WERI-Rb-1 (cell line): ENCODE measurements around the gene VWA2.

Experiments
- DNase-seq: peaks from one replicate; pipeline ENCODE4 v3.0.0-alpha.2; 2020
- H3K27ac ChIP-seq: fragments of 250-450 bp; sonication (Bioruptor Pico); 2 replicates; pipeline ENCODE4 v1.5.1; 2020; ENCODE audit warnings: mild to moderate bottlenecking, moderate library complexity
- H3K27me3 ChIP-seq: fragments of 250-450 bp; sonication (Bioruptor Pico); 2 replicates; pipeline ENCODE4 v1.5.1; 2021; ENCODE audit warnings: mild to moderate bottlenecking, low read depth, moderate library complexity; ENCODE audit not compliant: insufficient read depth, severe bottlenecking
- H3K36me3 ChIP-seq: fragments of 250-450 bp; sonication (Bioruptor Pico); 2 replicates; pipeline ENCODE4 v1.5.1; 2020; ENCODE audit warnings: mild to moderate bottlenecking, moderate library complexity
- H3K4me3 ChIP-seq: 2 replicates; pipeline ENCODE4 v1.5.1; 2011; ENCODE audit warnings: low read depth, mild to moderate bottlenecking, control low read depth, low read length
- H3K9me3 ChIP-seq: fragments of 250-450 bp; sonication (Bioruptor Pico); 2 replicates; pipeline ENCODE4 v1.5.1; 2021; ENCODE audit warnings: mild to moderate bottlenecking, moderate library complexity; ENCODE audit not compliant: severe bottlenecking
- TF ChIP-seq, protein P1 (sequence below): IDR thresholded peaks from 2 replicates; pipeline ENCODE4 v1.5.1; 2011; ENCODE audit warnings: low read depth, mild to moderate bottlenecking, control low read depth, inconsistent platforms, low read length

VWA2 gene

DNA sequence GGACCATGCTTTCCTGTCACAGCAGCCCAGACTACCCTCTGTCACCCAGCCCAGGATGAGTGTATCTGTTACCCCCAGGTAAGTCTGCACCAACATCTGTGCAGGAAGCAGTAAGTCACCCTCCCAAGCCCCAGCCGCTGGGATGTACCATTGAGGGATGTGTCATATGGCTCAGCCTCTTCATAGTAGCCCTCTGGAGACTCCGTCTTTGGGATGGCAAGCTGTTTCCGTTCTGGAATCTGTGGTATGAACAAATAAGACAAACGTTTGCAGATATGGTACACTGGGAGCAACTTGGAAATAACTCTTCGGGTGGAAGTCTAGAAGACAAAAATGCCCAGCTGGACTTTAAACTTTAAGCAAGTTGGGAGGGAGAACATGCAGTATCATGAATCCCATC lies 84.0 kb downstream of the VWA2 start:
- no peaks in the 10 kb centered on the region for H3K27me3 ChIP-seq
- no peak for DNase-seq
- TF ChIP-seq, protein P1, sequence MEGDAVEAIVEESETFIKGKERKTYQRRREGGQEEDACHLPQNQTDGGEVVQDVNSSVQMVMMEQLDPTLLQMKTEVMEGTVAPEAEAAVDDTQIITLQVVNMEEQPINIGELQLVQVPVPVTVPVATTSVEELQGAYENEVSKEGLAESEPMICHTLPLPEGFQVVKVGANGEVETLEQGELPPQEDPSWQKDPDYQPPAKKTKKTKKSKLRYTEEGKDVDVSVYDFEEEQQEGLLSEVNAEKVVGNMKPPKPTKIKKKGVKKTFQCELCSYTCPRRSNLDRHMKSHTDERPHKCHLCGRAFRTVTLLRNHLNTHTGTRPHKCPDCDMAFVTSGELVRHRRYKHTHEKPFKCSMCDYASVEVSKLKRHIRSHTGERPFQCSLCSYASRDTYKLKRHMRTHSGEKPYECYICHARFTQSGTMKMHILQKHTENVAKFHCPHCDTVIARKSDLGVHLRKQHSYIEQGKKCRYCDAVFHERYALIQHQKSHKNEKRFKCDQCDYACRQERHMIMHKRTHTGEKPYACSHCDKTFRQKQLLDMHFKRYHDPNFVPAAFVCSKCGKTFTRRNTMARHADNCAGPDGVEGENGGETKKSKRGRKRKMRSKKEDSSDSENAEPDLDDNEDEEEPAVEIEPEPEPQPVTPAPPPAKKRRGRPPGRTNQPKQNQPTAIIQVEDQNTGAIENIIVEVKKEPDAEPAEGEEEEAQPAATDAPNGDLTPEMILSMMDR: no peak
- no peak overlapping the region for H3K27ac ChIP-seq
- H3K4me3 ChIP-seq: no peak overlapping the region
- H3K36me3 ChIP-seq: no peaks in the 10 kb centered on the region
- H3K9me3 ChIP-seq: no peaks in the 10 kb centered on the region

DNA sequence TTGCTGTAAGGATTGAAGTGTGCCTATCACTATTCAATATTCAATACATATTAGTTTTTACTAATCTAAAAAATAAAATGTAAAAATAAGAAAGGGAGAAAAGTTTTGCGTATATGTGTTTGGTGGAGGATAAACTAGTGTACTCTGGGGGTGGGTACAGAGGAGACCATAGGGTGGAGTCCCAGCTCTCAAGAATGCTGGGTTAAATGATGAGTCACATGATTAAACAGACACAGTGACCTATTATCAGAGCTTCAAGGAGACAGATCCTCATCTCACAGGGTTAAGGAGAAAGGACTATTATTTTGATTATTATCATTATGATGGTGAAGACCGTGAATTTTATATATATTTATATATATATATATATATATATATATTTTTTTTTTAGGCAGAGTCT lies 87.7 kb downstream of the VWA2 start:
- DNase-seq: no peak
- TF ChIP-seq, protein P1: no peak
- Histone ChIP-seq H3K9me3 (no peaks in the 10 kb centered on the region), H3K27me3 (no peaks in the 10 kb centered on the region), H3K27ac (no peak overlapping the region), H3K4me3 (no peak overlapping the region), H3K36me3 (no peaks in the 10 kb centered on the region)

DNA sequence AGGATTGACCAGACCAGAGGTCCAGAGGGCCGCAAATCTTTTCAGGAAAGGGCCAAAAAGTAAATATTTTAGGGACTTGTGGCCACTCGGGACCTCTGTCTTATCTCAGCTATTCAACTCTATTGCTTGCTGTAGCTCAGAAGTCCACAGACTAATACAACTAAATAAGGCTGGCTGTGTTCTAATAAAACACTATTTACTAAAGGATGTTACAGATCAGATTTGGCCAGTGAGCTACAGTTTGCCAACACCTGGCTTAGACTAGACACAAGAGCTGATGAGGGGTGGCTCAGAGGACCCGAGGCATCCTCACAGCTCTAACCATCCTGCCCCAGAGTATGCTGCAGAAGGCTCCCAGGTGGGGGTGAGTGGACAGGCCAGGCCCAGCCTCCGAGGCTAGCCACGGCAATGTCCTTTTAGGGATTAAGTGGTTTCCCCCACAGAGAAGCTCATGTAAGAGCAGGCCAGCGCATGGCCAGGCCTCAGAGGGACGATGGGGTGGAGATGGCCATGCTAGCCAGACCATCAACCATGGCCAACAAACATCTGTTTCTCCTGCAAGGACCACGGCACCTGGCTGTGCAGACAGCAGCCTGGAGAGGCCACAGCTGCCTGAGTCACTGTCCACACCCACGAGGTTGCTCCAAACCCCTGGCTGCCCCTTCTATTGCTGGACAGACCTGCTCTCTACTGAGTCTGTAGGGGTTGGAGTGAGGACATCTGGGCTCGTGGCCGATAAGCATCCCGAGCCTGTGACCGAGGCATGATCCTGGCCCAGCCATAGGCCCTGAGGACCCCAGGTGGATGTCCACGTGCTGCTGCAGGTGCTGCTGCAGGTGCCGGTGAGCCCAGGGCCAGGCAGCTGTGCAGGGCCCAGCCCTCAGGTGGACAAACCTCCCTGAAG lies 88.7 kb downstream of the VWA2 start:
- Histone ChIP-seq H3K4me3 (no peak overlapping the region), H3K36me3 (no peaks in the 10 kb centered on the region), H3K27ac (no peak overlapping the region), H3K9me3 (no peaks in the 10 kb centered on the region), H3K27me3 (no peaks in the 10 kb centered on the region)
- no peak for DNase-seq
- TF ChIP-seq, protein P1: no peak

DNA sequence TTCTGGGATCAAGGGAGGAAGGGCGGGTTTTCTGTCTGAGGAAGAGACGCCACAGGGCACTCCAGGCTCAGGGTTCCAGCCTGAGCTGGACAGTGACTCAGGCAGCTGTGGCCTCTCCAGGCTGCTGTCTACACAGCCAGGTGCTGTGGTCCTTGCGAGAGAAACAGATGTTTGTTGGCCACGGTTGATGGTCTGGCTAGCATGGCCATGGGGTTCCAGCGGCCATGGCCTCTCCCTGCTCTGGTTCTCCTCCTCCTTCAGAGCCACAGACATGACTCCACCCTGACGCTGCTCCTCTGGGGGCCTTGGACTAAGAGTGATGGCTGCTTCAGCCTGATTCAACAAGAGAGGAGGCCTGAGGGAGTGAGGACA lies 89.4 kb downstream of the VWA2 start:
- Histone ChIP-seq H3K36me3 (no peaks in the 10 kb centered on the region), H3K4me3 (no peak overlapping the region), H3K27ac (no peak overlapping the region), H3K27me3 (no peaks in the 10 kb centered on the region), H3K9me3 (no peaks in the 10 kb centered on the region)
- no peak for DNase-seq
- TF ChIP-seq, protein P1: no peak

DNA sequence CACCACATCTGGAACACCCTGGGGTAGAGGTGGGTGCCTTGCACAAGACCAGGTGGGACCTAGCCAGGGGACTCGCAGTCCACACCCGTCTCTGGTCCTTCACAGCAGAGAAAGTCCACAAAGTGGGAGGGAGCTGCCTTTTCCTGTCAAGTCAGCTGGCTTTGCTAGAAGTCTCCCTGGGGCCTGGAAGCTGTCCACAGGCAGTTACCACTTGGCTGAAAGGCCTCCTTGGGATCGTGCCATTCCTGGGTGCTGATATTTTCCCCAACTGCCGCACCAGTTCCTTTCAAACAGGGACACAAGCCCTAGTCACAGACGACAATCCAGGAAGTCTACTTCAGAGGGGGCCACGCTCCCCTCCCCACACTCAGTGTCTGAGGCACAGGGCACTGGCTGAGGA lies 89.8 kb downstream of the VWA2 start:
- DNase-seq: no peak
- TF ChIP-seq, protein P1: no peak
- no peaks in the 10 kb centered on the region for H3K27me3 ChIP-seq
- no peak overlapping the region for H3K27ac ChIP-seq
- H3K4me3 ChIP-seq: no peak overlapping the region
- H3K36me3 ChIP-seq: no peaks in the 10 kb centered on the region
- no peaks in the 10 kb centered on the region for H3K9me3 ChIP-seq
